ENCODE data around the gene CDH20.

The CDH20 gene

GRCh38 chr18:61432590-61432989 lies 99.4 kb downstream of the CDH20 start:
- no peak for DNase-seq

- no peak for DNase-seq
Observed at GRCh38 chr18:61435064-61435652, 101.9 kb downstream of the CDH20 start.

GRCh38 chr18:61443081-61443725 lies 110.0 kb downstream of the CDH20 start:
- DNase-seq: no peak

DNA sequence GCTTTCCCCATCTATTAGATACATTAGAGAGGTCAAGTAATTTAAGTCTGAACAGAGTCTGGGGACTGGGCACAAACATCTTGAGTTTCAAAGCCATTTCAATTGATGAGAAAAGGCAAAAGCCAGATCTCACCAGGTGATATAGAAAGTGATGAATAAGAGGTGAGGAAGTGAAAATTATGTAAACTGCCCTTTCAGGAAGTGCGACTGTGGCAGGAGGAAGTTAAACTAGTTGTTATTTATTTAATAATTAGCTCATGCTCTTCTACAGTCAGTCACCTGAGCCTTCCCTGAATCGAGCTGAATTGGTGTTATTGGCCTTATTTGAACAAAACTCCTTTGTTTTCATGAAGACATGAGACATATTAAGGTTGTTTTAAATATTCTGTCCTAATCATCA lies 115.1 kb downstream of the CDH20 start:
- no peak for DNase-seq

- DNase-seq: no peak
Observed at GRCh38 chr18:61459896-61460648, 126.8 kb downstream of the CDH20 start.

DNA sequence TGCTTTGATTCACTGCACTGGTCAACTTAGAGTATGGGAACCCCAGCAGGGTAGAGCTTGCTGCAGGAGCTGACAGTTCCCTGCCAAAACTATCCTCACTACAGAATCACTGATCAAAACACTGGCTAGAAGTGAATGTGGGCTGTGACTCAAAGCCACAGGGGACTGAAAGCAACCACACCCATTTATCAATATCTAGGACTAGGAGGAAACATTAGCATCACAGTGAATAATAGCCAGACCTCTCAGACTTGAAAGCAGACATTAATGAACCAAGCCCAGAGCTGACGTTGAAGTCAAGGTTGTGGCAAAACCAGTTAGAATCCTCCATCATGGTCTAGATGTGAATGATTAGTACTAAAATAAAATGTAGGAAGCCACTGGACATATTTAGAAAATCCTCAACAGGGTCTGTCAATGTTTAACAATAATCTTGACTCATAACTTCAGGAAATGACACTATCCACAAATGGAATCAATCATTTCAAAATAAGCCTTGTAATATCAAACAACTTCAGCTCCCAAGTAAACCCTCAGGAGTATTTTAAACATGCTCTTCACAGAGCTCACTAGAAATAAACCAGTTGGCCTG lies 131.4 kb downstream of the CDH20 start:
- DNase-seq: peak; percentile 72

DNA sequence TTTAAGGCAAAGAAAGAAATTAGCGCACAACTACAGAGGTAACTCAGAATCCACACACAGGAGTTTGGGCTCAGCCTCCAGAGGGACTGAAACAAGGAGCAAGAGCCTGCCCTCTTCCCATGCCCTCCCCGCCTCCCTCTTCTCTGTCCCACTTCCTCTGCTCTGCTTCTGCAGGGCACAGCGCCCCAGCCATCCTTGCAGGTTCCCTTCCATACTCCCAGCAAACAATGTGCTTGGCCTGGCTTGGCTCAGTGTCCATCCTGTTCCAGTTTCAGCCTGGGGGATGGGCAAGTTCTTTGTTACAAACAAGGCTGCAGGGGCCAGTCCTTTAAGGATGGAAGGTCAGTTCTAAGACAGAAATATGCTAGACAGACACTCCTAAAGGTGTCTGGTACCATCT lies 133.5 kb downstream of the CDH20 start:
- DNase-seq: no peak

- DNase-seq: no peak
Observed at GRCh38 chr18:61470031-61470674, 136.9 kb downstream of the CDH20 start.

- peak; percentile 53 for DNase-seq
Observed at GRCh38 chr18:61471541-61471940, 138.3 kb downstream of the CDH20 start.

- no peak for DNase-seq
Observed at GRCh38 chr18:61471942-61472341, 138.7 kb downstream of the CDH20 start.

- no peak for DNase-seq
Observed at GRCh38 chr18:61474341-61474740, 141.1 kb downstream of the CDH20 start.

- DNase-seq: no peak
Observed at GRCh38 chr18:61474918-61475317, 141.7 kb downstream of the CDH20 start.

DNA sequence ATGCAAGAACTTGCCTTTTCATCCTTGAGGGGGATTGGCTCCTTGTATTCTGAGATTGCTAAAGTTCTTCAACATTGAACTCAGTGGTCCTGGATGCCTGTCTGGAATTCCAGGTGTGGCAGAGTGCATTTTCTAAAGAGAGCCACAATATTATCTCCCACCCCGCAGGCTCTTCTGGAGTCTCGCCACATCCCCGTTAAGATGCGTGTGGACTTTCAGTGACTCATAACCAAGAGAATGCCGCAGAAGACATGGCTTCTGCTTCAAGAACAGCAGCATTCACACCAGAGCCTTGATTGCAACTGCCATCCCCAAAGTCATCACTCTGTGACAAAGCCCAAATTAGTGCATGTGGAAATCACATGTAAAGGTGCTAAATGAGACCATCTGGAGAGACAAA lies 142.7 kb downstream of the CDH20 start:
- no peak for DNase-seq

- no peak for DNase-seq
Observed at GRCh38 chr18:61489334-61489733, 156.1 kb downstream of the CDH20 start.

DNA sequence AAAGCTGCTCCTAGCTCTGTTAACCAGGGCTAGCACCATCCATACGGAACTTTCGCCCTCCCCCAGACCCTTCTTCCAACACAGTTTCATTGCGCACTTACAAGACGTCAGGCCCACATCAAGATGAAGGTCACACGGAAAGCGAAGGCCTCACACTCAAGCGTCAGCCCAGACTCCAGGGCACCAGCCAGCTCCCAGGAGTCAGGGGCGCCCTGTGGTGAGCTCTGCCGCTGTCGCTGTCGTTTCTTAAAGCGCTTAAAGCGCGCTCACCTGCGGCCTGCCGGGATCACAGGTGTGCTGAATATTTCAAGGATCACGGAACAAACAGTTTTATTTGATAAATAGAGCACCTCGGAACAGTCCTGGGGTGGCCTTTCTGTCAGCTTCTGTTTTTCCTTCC lies 163.1 kb downstream of the CDH20 start:
- DNase-seq: no peak

- no peak for DNase-seq
Observed at GRCh38 chr18:61497422-61497821, 164.2 kb downstream of the CDH20 start.

GRCh38 chr18:61502472-61502871 lies 169.2 kb downstream of the CDH20 start:
- peak; percentile 66 for DNase-seq

DNA sequence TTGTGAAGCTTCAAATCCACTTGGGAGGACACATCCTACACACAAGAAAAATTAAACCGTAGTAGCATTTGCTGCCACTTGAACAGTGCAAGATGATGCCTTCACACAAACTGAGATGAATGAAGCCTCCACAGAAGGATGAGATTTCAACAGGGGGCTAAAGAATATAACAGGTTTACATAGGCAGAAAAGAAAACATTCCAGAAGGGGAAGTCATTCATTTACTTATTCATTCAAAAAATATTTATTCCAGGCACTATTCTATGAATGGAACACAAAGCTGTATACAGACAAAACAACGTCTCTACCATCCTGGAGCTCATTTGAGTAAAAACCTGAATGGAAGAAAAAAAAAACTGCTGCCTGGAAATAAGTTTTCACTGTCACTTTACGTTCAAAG lies 170.5 kb downstream of the CDH20 start:
- DNase-seq: no peak

- no peak for DNase-seq
Observed at GRCh38 chr18:61528961-61529360, 195.7 kb downstream of the CDH20 start.

DNA sequence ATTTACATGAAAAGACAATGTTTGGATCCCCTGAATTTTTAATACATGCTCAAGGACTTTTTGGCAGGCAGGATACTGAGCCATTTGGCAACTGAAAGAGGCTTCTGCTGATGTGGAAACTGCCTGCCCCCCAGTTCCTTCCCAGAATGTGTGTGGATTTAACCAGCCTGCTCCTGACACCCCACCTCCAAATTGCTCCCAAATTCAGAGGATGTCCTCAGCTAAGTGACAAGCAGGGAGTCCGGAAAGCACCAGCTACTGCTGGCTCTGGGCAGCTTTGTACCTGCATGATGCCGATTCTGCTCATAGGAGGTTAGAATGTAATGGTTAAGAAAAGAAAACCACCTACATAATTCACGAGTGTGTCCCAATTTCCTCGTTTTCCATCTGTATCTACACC lies 197.5 kb downstream of the CDH20 start:
- DNase-seq: no peak

- no peak for DNase-seq
Observed at GRCh38 chr18:61531182-61531581, 198.0 kb downstream of the CDH20 start.

DNA sequence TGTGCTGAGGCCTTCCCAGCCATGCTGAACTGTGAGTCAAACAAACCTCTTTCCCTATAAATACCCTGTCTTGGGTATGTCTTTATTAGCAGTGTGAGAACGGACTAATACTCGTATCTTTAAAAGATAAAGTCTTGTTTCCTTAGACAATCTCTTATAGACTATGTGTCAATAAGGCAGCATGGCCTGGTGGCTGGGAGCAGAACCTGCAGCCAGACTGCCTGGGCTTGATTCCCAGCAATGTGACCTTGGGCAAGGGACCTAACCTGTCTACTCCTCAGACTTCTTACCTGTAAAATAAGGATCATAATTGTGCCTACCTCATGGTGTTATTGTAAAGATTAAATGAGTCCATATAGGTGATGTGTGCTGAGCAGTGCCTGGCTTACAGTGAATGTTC lies 198.7 kb downstream of the CDH20 start:
- no peak for DNase-seq

DNA sequence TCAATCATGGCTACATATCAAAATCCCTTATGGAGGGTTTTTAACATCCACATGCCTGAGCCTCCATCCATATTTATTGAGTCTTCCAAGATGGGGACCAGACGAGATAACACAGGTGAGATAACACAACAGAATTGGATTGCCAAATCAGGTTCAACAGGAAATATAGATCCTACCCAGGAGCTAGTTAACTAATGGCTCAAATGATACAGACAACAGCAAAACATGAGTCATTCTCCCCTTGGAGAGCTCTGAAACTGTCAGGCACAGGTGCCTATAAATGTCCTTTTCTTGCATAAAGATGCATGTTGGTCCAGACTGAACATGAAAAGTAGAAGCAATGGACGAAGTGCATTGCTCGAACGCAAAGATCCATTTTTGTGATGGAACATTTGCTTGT lies 202.2 kb downstream of the CDH20 start:
- no peak for DNase-seq

DNA sequence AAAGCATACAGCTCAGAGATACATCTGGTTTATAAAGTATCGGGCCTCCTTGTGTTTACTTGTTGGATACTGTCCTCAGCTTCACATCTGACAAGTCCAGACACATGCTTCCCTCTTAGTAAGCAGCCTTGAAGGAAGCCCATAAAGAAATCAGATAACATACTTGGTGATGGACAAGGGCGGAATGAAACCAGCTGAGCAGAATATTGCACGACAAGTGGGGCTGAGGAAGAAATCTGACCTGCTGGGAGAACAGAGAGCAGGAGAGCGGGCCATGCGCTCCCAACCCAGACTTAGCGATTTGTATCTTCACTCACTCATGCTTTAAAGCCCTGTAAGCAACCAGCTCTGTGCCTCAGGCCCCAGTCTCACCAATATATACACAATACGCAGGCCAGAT lies 208.4 kb downstream of the CDH20 start:
- DNase-seq: no peak

Measured in NCI-H748 treated with DMSO at 0.1 percent for 48 hours (cell line).